Measurements from ENCODE around the gene OR14I1.

OR14I1 gene

DNA sequence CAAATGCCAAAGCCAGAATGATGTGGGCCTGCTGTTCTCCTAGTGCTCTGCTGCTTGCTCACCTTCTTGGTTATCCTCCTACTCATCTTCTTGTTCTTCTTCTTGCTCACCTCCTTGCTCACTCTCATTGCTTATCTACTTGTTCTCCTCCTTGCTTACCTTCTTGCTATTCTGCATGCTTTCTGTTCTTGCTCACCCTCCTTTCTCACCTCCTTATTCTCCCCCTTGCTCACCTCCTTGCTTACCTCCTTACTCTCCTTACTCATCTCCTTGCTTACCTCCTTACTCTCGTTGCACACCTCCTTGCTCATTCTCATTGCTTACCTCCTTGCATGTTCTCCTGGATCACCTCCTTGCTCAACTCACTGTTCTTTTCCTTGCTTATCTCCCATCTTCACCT is at the start of gene OR14I1:
Gene OR14I1, minus strand, starts transcription at position 53 of the 400 bp plus-strand sequence.
- DNase-seq: no peak

DNA sequence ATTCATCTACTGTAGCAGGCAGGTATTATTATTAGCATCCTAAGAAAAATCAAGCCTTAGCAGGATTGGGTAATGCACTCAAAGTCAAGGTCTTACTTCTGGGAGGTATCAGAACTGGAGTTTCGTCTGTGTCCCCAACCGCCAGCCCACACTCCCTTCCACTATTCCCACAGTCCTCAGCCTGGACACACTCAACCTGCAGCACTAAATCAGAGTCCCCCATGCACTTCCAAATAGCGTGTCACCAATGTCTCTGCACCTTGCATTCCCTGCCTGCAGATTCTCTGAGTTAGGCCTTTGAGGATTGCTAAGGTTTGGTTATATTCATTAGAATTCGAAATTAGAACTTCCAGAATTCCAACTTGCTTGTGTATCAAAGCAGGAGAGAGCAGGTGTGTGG is 49.1 kb upstream of the OR14I1 start:
- DNase-seq: no peak

DNA sequence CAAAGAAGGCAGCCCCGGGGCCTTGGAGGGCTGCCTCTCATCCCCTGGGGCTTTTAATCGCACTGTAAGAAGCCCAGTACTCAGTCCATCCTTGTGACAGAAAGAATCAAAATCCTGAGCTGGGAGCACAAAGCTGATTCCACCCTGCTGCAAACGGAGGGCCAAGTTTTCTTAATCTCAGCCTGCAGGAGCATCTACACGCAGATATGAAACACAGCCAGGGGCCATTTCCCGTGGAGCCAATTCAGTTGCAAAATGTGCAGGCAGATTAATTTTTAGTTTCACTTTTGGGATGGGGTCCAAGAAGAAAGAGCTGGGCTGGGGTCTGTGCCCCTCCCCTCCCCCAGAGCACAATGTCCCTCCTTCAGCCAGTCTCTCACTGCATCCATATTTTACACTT is 48.6 kb upstream of the OR14I1 start:
- no peak for DNase-seq

DNA sequence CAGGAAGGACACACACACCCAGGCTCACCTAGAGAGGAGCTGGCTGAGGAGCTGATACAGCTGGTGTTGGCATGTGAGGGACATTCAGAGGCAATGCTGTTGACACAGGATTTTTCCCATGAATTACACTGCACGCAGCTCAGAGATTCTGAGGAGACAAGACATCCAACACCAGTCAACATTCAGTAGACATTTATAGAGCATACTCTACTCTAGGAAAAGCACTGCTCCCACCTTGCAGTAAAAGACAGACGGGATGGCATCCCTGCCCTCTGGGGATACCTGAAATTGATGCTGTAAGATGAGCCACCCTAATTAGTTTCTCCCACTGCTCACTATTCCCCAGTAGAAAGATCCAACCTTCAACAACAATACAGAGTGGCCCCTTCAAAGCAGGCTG is 47.9 kb upstream of the OR14I1 start:
- DNase-seq: no peak

DNA sequence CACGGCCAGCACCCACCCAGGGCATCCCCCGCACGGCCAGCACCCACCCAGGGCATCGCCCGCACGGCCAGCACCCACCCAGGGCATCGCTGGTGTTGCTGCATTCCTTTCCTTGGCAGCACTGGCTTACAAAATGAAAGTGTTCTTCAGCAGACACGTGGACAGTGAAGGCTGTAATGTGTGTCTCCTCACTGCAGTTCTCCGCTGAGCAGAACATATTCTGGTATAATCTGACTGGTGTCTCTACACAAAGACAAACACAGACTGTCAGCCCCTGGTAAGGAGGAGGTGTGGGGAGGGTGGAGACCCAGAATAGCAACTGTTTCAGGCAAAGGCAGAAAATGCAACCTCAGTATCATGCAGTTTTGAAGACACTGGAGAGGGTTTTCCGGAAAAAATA is 45.6 kb upstream of the OR14I1 start:
- DNase-seq: no peak

DNA sequence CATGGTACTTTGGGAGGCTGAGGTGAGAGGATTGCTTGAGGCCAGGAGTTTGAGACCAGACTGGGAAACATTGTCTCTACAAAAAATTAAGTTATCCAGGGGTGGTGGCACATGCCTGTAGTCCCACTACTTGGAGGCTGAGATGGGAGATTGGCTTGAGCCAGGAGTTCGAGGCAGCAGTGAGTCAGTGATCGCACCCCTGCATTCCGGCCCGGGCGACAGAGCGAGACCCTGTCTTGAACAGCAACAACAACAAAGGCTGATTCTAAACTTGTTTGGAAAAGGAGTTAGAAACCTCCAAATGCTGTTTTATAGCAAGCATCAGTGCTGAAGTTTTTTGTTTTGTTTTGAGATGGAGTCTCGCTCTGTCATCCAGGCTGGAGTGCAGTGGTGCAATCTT is 38.3 kb upstream of the OR14I1 start:
- no peak for DNase-seq

DNA sequence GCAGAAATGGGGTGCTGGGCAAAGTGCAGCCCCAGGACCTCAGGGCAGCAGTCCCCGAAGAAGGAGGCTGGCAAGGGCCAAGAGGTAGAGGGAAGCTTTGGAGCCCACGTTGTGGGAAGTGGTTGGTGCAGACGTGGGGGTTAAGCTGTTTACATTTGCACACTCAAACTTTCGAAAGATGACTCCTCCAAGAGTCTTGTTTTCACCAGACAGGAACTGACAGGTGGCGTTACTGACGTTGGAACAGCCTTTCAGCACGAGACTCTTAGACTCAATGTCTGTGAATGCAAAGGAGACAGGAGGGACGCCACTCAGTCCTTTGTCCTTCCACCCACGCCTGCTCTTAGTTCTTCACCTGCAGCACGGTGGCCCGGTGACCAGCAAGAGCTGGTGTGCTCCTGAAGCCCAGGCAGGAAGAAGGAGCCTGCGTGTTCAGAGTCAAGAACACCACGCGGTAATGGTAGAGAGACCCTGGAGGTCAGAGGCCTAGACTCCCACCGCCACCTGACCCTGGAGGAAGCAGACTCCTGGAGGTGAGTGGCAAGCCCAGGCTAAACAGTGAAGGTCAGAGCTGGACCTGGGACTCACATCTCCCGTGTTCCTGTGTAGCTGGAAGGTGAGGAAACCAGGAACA is 37.1 kb upstream of the OR14I1 start:
- DNase-seq: no peak

DNA sequence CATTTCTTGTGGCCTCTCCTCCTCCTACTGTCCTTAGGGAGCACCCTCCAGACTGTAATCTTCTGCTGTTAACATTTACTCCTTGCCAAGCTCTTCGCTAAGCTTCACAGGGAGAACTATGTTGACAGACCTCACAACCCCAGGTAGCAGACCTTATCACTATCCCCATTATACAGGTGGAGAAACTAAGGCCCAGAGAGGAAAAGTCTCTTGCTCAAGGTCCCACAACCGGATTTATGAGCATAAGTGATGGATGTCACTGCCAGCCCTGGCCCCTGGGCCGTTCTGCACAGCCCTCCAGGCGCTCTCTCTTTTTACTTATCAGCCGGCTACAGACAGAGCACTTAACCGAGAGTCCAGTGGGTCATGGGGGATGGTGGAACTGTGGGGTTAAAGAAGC is 34.9 kb upstream of the OR14I1 start:
- DNase-seq: no peak

DNA sequence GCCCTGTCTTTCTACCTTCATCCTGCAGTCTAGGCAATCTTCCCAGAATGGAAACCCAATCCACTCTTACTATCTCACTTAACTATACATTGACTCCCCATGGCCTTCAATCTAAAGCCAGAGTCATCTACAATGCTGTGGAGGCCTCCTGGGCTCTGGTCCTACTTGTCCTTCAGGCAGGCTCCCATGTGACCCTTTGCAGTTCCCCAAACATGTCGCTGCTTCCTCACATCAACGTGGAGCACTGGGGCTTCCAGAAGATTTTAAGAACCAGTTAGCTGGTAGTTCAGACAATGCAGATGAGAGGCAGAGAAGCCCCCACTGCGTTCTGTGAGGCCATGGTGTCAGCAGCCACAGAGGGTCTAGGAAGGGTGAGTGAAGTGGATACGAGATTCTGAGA is 34.4 kb upstream of the OR14I1 start:
- no peak for DNase-seq

DNA sequence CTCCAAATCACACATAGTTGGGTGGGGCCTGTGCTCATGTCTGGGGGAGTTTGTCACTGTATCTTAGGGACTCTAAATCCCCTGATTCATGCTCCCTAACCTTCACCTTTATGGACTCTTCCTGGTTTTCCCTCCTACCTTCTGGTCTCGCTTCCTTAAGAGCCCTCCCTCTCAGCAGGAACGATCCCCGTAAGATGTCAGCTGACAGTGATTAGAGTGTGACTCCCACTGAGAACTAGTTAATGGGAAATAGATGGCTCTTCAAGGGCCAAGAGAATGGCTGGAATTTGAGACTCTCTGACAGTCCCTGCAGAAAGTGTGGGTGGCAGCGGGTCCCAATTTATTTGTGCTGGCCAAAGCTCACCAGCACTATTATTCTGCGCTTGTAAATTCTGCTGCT is 31.0 kb upstream of the OR14I1 start:
- no peak for DNase-seq

DNA sequence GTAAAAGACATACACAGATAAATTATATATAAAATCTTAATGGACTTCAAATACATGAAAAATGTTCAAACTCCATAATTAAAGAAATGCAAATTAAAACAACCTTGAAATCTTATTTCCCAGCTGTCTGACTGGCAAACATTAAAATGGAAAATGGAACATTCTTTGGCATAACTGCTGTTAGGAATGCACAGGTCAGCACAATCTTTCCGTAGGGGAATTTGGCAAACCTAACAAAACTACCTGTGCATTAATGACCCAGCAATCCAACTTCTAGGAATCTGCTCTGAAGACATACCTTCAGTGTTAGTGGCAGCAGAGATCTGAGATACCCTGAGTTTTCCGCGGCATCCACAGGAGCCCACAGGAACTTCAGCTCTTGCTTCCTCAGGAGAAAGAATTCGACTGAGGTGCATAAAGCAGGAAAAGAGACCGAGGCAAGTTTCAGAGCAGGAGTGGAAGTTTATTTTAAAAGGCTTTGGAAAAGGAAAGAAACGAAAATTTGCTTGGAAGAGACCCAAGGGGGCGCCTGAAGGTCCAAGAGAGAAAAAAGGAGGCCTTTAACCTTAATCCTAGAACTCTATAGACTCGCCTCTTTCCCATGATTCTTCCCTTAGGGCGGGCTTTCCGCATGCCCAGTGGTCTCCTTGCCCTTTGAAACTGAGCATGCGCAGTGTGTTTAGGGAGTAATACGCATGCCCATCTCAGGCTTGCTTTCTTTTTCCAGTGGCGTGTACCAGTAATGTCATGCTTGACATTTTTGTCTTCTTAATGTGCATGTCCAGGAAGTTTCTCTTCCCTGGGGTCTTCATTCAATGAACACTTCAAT is 28.2 kb upstream of the OR14I1 start:
- DNase-seq: no peak

DNA sequence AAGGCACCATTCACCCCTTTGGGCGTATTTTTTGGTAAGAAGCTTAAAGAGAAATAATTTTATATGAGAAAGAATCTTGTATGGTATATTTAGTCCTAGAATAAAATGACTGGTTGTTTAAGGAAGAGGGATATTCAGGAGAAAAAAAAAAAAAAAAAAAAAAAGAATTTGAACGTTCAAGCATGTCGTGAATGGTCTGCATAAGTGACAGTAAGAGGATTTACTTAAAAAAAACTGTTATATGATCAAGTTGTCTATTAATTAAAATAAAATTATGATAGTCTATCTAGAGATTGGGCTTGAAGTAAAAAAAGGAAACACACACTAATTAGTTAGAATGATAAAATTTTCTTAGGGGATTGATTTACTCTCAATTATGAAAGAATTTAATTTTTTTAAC is 11.7 kb upstream of the OR14I1 start:
- no peak for DNase-seq

DNA sequence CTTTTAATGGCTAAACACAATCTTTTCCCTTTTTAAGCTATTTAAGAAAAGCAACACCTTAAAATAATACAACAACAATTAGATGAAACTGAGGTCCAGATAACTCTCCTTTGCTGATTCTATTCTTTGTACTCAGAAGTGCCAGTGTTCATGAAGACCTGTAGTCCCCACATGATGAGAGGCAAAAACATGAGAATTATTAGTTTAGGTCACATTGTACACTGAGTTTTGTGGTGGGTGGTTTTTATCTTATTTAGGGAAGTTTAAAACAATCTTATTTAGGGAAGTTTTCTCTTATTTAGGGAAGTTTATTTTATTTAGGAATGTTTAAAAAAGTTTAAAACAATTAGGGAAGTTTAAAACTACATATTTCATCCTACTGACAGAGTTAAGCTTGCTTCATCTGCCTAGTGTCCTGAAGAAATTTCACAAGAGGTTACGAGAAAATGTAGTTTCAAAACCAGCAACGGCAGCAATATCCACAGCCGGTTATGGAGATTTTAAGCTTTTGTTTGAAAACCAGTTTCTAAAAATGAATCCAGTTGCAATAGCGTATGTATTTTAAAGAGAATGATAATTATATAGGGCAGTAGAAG is 7.8 kb upstream of the OR14I1 start:
- no peak for DNase-seq

DNA sequence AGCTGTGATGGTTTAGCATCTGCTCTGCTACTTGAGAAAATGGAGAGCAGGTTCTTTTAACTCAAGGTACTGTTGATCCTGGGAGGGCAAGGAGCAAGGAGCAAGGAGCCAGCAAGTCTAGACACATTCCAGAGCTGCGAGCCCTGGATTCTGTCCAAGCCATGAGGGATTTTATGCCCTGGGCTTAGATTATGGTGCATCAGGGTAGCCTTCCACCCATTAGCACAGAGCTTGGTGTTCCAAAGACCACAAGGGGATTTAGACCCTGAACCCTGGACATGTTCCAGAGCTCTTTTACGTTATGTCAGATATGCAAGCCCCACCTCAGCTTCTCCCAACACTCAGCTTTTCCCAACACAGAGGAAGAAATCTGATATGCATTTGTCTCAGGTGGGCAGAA is 2.0 kb upstream of the OR14I1 start:
- DNase-seq: no peak

DNA sequence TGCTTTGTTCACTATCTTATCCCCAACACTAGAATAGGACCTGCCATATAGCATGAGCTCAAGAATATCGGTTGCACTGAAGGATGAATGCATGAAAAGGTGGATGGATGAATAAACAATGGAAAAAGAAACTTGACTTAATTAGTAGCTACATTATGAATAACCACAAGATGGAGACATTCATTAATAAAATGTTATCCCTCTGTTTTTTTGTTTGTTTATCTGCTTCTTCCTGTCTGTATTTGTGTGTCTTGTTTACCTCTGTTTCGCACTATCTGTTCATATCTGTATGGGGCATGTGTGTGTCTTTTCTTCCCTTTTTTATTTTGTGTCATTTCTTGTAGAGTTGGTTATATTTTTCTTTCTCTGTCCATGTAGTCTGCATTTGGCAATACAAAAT is 1.1 kb upstream of the OR14I1 start:
- no peak for DNase-seq

DNA sequence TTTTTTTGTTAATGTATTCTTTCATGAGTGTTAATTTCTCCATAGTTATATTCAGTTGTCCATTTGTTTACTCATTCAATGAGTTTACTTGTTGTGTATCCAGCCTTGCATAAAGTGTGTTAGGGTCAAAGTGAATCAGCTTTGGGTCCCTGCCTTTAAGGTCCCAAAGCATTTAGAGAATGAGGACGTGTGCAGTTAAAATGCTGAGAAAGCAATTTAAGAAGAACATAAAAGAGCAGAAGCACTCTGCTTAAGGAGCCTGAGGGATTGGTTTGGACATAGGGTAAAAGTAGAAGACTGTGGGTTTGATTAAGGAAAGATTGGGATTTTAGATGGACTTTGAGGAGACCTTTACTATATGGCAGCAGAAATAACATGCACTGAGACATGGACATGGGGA is 3.5 kb downstream of the OR14I1 start:
- no peak for DNase-seq

DNA sequence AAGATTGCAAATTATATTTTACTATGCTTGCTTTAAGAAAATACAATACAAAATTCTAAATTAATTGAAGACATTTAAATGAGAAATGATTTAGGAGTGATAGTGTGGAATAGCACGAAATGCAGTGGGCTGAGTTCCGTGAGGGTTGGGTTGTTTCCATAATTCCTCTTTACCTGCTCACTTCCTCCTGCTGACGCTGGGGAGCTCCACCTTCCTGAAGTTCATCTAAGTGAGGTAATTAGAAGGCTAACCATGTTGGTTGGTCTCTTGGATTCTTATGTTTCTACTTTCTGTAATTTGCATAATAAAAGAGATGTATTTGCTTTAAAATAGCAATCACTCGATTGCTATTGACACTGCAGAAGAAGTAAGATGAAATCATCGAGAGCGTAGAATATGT is 4.7 kb downstream of the OR14I1 start:
- DNase-seq: no peak

DNA sequence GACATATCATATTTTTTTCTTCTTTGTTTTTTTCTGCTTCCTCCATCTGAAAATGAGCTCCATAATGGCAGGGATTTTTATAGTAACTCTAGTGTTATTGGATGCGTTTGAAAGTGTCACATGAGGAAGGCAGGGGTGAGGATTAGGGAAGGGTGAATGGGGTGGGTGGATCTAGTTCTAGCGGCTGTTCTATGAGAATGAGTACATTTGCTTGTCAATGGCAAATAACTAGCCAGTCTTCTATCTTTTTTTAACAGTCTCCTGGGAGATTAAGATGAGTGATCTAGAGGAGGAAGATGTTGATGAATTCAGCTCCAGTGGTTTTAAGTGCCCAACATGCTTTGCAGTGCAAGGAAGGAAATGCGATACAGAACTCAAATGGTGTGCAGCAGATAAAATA is 5.8 kb downstream of the OR14I1 start:
- DNase-seq: no peak

DNA sequence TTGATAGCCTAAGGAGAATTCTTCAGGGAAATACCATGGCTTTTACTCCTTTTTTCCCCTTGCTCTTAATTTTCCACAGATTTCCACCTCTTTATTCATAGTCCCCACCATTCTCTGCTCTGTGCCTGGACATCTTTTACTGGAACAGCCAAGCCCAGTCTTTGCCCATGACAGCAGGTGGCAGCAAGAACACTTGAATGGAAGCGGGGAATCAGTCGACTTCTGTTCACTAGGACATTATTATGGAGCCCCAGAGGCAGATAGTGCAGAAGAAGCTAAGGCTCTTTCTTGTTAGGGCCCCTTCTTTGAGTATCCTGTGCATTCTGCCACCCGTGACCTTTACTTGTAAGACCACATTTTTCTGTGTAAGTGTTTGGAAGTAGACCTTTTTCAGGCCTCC is 6.3 kb downstream of the OR14I1 start:
- no peak for DNase-seq

DNA sequence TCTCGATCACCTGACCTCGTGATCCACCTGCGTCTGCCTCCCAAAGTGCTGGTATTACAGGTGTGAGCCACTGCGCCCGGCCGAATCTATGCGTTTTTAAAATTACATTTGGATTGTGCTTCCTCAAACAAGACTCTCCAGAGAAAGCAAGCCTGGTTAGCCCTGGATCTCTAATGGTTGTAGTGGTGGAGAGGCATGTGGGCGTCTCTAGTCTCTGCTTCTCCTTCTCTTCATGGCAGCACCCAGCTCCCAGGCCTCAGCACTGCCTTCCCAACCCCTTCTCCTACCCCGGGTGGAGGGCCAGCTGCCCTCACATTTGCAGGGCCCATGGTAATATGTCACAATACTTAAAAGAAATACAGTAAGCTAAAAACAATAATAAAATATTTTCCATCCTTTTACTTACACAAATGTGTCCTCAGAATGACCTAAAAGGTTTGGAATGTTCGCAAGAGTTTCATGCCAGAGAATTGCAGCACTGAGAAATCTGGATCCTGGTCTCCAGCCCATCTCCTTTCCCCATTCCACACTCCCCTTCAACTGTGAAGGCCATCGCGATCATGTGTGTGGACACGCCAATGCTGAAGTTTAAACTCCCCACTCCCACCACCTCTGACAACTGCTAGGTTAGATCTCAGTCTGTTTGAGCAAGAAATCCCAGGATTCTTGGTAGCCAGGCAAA is 7.0 kb downstream of the OR14I1 start:
- DNase-seq: no peak

DNA sequence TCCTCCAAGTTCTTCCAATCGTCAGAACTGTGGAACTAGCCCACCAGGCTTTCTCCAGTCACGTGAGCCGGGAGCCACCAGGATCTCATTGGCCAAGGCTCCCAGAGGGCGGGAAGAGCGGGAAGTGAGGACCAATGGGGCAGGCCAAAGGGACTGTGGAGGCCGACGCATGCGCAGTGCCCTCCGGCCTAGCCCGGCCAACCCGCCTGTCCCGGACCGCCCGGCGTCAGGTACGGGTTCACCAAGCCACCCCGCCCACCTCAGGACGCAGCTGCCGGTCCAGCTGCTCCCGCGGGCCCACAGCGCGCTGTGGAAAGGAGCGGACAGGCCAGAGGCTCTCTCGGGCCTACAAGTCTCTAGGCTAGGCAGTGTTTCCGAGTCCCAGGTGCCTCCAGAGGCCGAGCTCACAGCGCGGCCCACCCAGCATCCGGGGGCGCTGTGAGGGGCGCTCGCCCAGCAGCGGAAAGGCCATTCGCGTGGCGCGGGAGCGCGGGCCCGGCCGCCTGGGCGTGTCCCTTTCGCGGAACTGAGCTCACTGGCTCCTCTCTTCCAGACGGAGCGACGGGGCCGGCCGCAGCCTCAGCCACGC is 10.9 kb downstream of the OR14I1 start:
- DNase-seq: no peak

DNA sequence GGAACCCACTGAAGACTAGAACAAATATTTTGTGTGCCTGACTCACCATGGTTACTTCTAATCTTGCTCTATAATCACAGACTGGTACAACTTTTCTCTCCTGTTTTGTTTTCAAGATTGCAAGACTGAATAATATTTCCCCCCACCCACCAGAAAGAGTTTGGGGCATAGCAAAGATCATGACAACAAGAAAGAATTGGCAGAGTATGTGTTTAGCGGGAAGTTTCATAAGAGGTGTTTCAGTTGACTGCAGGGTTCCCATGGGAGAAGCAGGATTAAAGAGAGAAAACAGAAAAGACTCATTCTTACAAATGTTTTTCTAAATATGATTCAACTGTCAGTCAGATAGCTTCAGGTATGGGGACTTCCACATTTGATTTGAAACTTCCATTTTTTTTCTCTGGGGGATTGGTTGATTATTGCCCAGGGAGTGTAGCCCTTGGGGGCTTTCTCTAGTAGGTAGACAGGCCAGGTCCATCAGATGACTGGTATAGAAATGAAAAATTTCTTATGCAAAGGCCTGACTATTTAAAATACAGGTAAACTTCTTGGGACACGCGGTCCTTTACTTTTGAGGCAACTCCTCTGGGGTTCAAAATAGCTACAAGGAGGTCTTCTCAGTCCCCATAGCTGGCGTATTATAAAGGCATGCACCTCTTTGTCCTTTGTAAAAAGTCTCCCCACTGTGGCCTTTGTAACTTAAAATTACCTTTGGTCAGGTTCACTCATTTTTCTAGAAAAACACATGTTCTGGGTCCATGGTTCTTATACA is 13.9 kb downstream of the OR14I1 start:
- DNase-seq: no peak

DNA sequence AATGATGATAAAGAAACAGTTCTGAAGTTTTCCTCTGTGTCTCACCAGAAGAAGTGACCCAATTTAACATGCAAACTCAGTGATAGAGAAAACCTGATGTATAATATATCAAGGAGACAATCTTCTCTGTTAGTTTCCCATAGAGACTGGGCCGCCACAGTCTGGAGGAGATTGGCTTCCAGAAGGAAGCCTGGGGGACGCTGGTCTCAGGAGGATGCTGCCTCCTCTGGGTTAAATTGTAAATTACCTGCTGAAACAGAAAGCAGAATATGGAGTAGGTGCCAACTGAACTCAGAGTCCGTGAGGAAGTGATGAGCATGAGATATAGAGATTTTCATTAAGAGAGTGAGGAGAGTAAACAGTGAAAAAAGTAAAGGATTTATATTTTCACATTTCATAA is 15.8 kb downstream of the OR14I1 start:
- no peak for DNase-seq

Measured in NCI-H187 (cell line).